HEK293T (cell line): ENCODE results near the gene TTC28.

Source experiments
- CTCF ChIA-PET: fragments of 350-600 bp; formaldehyde crosslinking; extraction: SDS; loops from one replicate; lab custom pipeline; 2021; ENCODE audit warnings: antibody characterized with exemption, inconsistent platforms; lab: Yijun Ruan, JAX
- POLR2A ChIA-PET: fragments of 350-600 bp; formaldehyde crosslinking; extraction: SDS; loops from one replicate; lab custom pipeline; 2020; ENCODE audit warnings: antibody characterized with exemption, inconsistent platforms; lab: Yijun Ruan, JAX
- DNase-seq: peaks from one replicate; pipeline ENCODE4 v3.0.0; 2012; ENCODE audit warnings: mixed read lengths; ENCODE audit errors: extremely low spot score
- ARNT ChIP-seq: fragments of 450-650 bp; IDR thresholded peaks from 2 replicates; pipeline ENCODE4 v1.6.1; 2017; ENCODE audit warnings: mild to moderate bottlenecking
- BHLHE40 ChIP-seq: fragments of 450-650 bp; IDR thresholded peaks from 2 replicates; pipeline ENCODE4 v1.6.1; 2016; ENCODE audit warnings: mild to moderate bottlenecking, moderate library complexity, borderline replicate concordance
- CTBP1 ChIP-seq: fragments of 450-650 bp; IDR thresholded peaks from 2 replicates; pipeline ENCODE4 v1.6.1; 2016; ENCODE audit warnings: borderline replicate concordance
- ELF4 ChIP-seq: fragments of 450-650 bp; IDR thresholded peaks from 2 replicates; pipeline ENCODE4 v1.6.1; 2017; ENCODE audit warnings: antibody characterized with exemption
- FOXA1 ChIP-seq: fragments of 450-650 bp; IDR thresholded peaks from 2 replicates; pipeline ENCODE4 v1.6.1; 2016; ENCODE audit warnings: mild to moderate bottlenecking
- FOXK2 ChIP-seq: fragments of 450-650 bp; IDR thresholded peaks from 2 replicates; pipeline ENCODE4 v1.6.1; 2016; ENCODE audit warnings: mild to moderate bottlenecking
- FOXM1 ChIP-seq: fragments of 450-650 bp; IDR thresholded peaks from 2 replicates; pipeline ENCODE4 v1.6.1; 2017; ENCODE audit warnings: mild to moderate bottlenecking, borderline replicate concordance
- HDGF ChIP-seq: fragments of 450-650 bp; IDR thresholded peaks from 2 replicates; pipeline ENCODE4 v1.6.1; 2017; ENCODE audit warnings: antibody characterized with exemption, borderline replicate concordance
- L3MBTL2 ChIP-seq: fragments of 450-650 bp; conservative IDR thresholded peaks from 2 replicates; pipeline ENCODE4 v1.6.1; 2016; ENCODE audit warnings: mild to moderate bottlenecking
- LEF1 ChIP-seq: fragments of 450-650 bp; IDR thresholded peaks from 2 replicates; pipeline ENCODE4 v1.6.1; 2017; ENCODE audit warnings: mild to moderate bottlenecking, borderline replicate concordance
- NFRKB ChIP-seq: fragments of 450-650 bp; IDR thresholded peaks from 2 replicates; pipeline ENCODE4 v1.6.1; 2016; ENCODE audit warnings: mild to moderate bottlenecking, moderate library complexity
- PKNOX1 ChIP-seq: fragments of 450-650 bp; IDR thresholded peaks from 2 replicates; pipeline ENCODE4 v1.6.1; 2016
- SP1 ChIP-seq: fragments of 450-650 bp; IDR thresholded peaks from 2 replicates; pipeline ENCODE4 v1.6.1; 2017
- SUZ12 ChIP-seq: fragments of 450-650 bp; IDR thresholded peaks from 2 replicates; pipeline ENCODE4 v1.6.1; 2016; ENCODE audit warnings: mild to moderate bottlenecking
- TARDBP ChIP-seq: fragments of 450-650 bp; IDR thresholded peaks from 2 replicates; pipeline ENCODE4 v1.6.1; 2016
- ZNF384 ChIP-seq: fragments of 450-650 bp; IDR thresholded peaks from 2 replicates; pipeline ENCODE4 v1.6.1; 2016

Gene TTC28

GRCh38 chr22:28105413-28105812, 574.2 kb downstream of the TTC28 start:
- CTCF ChIA-PET = no interaction called here

GRCh38 chr22:28103596-28103995, 576.0 kb downstream of the TTC28 start:
- no peak for DNase-seq
- POLR2A ChIA-PET = no interaction called here
- no peak for TF ChIP-seq L3MBTL2
- TF ChIP-seq ELF4 = no peak
- TF ChIP-seq FOXA1 = no peak
- no peak for TF ChIP-seq BHLHE40
- no peak for TF ChIP-seq FOXK2
- TF ChIP-seq ZNF384 = no peak
- no peak for TF ChIP-seq ARNT
- no peak for TF ChIP-seq LEF1
- no peak for TF ChIP-seq SUZ12
- CTCF ChIA-PET = interaction anchor here (1.9 kb wide), 1 partner anchor 9 kb away, joined by 8 read pairs; no protein-coding TSS in a partner anchor

More at GRCh38 chr22:28105413-28105812, 574.2 kb downstream of the TTC28 start:
- no peak for DNase-seq
- TF ChIP-seq SP1 = no peak
- TF ChIP-seq CTBP1 = no peak
- TF ChIP-seq SUZ12 = no peak
- no peak for TF ChIP-seq ZNF384
- no peak for TF ChIP-seq FOXM1
- no peak for TF ChIP-seq FOXA1
- POLR2A ChIA-PET = no interaction called here

- no peak for TF ChIP-seq ARNT
- no peak for TF ChIP-seq SP1
- no peak for TF ChIP-seq L3MBTL2
- TF ChIP-seq NFRKB = no peak
- ChIA-PET POLR2A (no interaction called here), CTCF (interaction anchor here (1.9 kb wide), 1 partner anchor 10 kb away, joined by 8 read pairs; no protein-coding TSS in a partner anchor)
- no peak for DNase-seq
Observed at GRCh38 chr22:28102151-28102812, 577.4 kb downstream of the TTC28 start.

- no peak for DNase-seq
- TF ChIP-seq FOXK2 (no peak), L3MBTL2 (no peak), BHLHE40 (no peak), HDGF (no peak), SUZ12 (no peak)
- POLR2A ChIA-PET = no interaction called here
- CTCF ChIA-PET = interaction anchor here (2.0 kb wide), 1 partner anchor 15 kb away, joined by 5 read pairs; no protein-coding TSS in a partner anchor
Observed at GRCh38 chr22:28097627-28098026, 582.0 kb downstream of the TTC28 start.

- no peak for DNase-seq
- no peak for TF ChIP-seq FOXM1
- no peak for TF ChIP-seq FOXA1
- POLR2A ChIA-PET = no interaction called here
- CTCF ChIA-PET = no interaction called here
Observed at GRCh38 chr22:28096161-28096560, 583.5 kb downstream of the TTC28 start.

- no peak for DNase-seq
- TF ChIP-seq ARNT (no peak), TARDBP (no peak), FOXK2 (no peak), BHLHE40 (no peak), FOXM1 (no peak), HDGF (no peak), ELF4 (no peak), NFRKB (no peak), ZNF384 (no peak), SUZ12 (no peak), LEF1 (no peak), L3MBTL2 (no peak), SP1 (no peak), FOXA1 (no peak), PKNOX1 (no peak)
- ChIA-PET CTCF (interaction anchor here (0.9 to 1.3 kb wide), 2 partner anchors 18 to 44 kb away, joined by 4 to 6 read pairs; no protein-coding TSS in a partner anchor), POLR2A (interaction anchor here (0.6 kb wide), 1 partner anchor 1081 kb away, joined by 3 read pairs; no protein-coding TSS in a partner anchor)
Observed at GRCh38 chr22:28095316-28096095, 584.1 kb downstream of the TTC28 start.

- DNase-seq = no peak
- CTCF ChIA-PET = interaction anchor here (0.9 to 1.3 kb wide), 2 partner anchors 18 to 43 kb away, joined by 4 to 6 read pairs; no protein-coding TSS in a partner anchor
- POLR2A ChIA-PET = interaction anchor here (0.6 kb wide), 1 partner anchor 1082 kb away, joined by 3 read pairs; no protein-coding TSS in a partner anchor
- TF ChIP-seq NFRKB = no peak
Observed at GRCh38 chr22:28094771-28095170, 584.9 kb downstream of the TTC28 start.

GRCh38 chr22:28093711-28094110, 585.9 kb downstream of the TTC28 start:
- ChIA-PET POLR2A (no interaction called here), CTCF (no interaction called here)
- TF ChIP-seq ARNT (no peak), TARDBP (no peak), FOXM1 (no peak), ZNF384 (no peak), PKNOX1 (no peak), BHLHE40 (no peak)
- DNase-seq = no peak
